ENCODE data around the gene CAPZB.

Gene CAPZB

DNA sequence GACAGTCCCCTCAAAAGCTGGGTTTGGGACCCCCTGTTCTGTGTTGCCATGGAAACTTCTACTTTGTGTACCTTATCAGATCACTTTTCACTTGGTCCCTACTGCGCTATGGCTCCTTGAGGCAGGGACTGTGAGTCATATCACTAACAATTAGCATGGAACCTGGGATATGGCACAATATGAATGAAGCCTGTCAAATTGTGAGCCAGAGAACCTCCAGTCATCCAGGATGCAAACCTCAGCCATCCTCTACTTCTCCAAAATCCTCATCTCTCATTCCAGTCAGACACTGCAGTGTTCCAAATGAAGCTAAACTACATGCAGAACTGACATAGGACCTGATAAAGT is 11.2 kb upstream of the CAPZB start:
- no peak for DNase-seq

DNA sequence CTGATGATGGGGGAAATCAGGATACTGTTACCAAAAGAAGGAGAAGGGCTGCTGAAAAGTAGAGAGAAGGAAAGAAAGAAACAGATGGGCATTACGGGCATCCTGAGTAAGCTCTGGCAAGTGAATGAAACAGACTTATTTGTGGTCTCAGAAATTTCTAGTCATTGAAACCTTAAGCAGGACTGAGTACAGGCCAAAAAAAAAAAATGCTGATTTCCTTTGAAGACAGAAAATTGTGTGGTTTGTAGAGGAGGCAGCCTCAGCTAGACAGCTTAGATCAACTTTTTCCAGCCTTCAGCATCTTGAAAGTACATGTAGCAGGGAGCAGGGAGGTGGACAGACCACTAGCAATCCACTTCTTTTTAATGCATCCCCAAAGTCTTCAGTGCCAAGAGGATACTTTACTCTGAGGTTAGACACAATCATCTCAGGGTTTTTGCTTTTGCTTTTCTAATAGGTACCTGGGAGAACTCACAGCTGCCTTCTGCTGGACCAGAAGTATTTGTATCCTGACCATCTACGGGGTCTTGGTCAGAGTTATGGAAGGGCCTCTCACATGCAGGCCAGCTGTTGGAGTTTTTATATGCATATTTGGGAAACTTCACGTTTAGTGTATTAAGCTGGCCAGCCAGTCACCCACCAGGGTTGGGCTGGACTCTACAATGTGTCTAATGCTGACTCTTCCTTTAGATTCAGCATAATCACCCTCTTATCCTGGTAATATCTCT is 10.6 kb upstream of the CAPZB start:
- no peak for DNase-seq

DNA sequence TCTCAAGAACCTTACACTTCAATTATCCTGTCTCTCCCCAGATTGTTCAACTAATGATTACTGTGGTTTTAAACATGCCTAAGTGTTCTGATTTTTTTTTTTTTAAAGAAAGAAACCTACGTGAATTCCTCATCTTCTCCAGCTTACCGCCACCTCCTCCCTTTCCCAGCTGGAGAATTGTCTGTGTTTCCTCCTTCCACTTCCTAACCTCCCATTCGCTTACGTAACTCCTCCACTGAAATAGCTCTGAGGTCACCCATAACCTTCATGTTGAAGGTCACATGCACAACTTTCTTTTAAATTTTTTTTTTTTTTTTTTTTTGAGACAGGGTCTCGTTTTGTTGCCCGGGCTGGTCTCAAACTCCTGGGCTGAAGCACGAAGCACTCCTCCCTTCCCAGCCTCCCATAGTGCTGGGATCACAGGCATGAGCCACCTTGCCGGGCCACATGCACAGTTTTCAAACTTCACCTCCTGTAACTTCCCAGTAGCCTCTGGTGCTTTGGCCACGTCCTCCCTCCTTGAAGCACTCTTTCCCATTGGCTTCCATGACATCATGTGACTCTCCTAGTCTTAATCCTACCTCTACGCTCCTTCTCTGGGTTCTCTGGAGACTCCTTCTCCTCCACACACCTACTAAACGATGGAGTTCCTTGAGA is 9.8 kb upstream of the CAPZB start:
- no peak for DNase-seq

DNA sequence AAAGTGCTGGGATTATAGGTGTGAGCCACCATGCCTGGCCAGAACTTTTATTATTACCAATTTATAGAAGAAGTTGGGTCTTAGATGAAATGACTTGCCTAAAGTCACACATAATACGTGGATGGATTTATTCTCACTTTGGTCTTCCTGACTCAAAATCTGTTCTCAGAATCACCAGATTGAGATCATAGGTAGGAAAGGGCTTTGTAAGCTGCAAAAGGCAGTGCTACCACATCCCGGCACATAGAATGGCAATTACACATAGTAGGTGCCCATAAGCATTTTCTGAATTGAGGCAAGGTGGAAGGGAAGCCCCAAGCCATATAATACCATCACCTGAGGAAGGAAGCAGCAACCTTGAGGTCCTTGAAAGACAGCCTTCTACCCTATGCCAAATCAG is 8.2 kb upstream of the CAPZB start:
- DNase-seq, result no peak

DNA sequence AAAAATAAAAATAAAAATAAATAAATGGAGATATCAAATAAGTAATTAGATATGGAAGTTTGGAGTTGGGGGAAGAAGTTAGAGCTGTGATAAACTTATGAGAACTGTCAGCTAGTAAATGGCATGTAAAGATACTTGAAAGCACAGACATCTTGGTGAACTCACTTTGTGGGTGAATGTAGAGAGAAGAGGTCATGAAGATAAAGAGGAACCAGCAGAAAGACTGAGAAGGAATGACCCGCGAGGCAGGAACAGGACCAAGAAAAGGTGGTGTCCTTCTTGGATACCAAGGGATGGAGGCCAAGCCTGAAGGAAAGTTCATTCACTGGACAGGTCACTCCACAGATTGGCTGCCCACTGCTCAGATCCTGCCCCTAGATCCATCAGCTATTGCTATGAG is 4.7 kb upstream of the CAPZB start:
- DNase-seq, result no peak

DNA sequence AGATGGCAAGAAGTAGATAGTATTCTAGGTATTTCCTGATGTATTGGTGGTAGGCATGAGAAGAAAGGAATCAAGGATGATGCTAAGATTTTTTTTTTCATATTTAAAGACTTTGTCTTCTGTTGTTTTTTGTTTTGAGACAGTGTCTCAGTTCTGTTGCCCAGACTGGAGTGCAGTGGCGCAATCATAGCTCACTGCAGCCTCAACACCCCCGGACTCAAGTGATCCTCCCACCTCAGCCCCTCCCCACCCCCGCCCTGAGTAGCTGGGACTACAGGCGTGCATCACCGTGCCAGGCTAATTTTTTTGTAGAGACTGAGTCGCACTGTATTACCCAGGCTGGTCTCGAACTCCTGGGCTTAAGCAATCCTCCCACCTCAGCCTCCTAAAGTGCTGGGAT is 2.8 kb upstream of the CAPZB start:
- no peak for DNase-seq

DNA sequence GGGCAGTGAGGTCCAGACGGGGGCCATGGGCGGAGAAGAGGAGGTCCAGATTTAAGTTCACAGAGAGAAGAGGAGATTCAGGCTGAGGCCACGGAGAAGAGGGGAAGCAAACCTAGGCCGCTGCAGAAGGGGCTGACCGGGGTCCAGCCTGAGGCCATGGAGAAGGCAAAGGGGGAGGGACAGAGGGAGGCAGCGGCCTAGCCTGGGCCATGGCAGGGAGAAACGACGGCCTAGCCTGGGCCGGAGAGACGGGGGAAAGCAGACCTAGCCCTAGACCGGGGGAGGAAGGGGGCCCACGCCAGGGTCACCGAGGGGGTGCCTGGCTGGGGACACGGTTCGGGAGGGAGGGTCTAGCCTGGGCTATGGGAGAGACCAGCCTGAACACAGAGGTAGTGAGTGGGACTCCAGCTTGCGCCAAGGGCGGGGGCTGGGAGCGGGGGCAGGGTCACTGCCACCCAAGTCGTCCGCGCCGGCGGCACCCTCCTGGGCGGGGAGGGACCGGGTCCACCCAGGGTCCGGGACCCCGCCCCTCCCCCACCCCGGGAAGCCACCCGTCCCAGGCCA is 459 bp downstream of the CAPZB start:
- no peak for DNase-seq

DNA sequence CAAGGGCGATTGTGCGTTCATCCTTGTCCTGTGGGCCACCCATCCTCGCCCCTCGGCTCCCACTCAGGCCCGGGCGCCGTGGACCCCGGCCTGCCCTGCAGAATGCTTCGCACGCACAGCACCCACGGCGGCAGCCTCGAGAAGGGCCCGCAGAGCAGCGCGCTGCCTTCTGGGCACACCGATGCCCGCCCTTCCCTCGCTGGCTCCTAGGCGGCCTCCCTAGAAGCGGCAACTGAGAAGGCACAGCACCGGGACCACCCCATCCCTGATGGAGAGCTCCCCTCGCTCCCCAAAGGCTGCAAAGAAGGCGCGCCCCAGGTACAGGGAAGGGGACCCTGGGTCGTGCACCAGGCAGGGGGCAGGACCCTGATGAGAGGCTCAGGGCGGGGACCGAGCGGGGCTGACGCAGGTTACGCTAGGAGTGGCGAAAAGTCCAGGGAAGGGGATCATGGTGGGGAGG is 971 bp downstream of the CAPZB start:
- no peak for DNase-seq

DNA sequence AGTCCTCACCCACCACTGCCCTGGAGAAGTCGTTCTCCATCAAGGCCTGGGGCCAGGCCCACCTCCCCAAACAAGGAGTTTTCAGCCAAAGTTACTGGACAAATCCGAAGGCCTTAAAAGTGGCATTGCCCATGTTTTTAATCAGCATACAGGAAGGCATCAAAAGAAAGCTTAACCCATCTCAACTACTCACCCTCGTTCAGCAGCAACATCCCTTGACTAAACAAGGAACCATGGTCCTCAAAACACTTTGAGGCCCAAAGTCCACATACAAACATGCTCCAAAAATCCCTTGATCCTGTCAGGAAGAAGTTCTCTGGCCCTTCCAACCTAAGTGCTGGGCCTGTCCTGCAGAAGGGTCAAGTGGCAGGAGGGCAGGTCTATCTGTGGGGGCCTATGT is 1.6 kb downstream of the CAPZB start:
- no peak for DNase-seq

DNA sequence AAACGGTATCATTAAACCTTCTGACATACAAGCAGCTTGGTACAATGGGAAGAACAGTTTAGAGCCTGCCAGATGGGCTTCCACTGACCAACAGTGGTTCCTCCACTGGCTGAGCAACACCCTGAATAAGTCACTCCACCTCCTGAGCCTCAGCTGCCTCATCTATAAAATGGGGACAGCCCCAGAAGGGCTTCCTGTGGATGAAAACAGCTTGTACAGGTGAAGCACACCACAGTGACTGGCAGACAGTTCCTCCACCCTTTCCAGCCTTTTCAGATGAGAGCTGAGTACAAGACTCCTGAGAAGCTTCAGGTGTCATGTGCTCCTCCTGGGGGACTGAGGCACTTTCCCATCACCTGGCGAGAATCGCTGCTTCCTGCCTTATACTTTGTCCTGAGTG is 2.1 kb downstream of the CAPZB start:
- DNase-seq, result no peak

DNA sequence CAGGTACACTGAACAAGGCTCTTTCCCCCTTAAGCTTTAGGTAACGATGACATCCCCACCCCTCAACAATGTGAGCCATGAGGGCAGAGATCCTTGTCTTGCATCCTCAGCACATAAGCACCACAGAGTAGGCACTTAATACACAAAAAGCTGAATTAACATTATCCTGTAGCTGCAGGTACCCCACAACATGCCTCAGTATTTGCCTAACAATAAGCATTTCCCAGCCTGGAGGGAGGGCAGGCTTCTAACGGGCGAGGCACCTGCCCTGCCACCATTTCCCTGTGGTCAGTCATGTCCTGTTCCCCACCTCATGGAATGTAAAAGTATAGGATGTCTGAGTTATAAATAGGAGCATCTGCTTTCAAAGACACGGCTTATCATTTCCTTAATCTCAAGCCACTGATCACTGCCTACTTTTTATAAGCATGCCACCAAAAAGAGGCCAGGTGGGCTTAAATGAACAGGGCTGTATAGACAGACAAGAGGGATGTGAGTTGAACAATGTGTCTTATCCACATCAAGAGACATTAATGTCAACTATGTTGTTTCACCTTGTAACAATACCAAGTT is 3.4 kb downstream of the CAPZB start:
- DNase-seq, result no peak

DNA sequence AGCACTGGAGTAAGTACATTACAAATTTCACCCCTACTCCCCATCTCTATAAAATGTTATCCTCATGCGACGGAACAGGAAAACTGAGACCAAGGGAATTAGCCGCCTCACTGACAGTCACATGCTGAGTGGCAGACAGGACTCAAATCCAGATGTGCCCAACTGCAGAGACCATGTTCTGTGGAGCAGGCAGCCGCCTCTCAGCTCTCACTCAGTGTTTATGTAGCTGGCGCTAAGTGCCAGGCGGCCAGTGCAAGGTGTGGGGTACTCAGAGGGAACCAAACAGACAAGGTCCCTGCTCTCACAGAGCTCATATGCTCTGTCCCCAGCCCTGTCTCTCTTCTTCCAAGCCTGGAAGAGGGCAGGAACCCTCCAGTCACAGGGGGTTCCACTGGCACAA is 5.1 kb downstream of the CAPZB start:
- no peak for DNase-seq

DNA sequence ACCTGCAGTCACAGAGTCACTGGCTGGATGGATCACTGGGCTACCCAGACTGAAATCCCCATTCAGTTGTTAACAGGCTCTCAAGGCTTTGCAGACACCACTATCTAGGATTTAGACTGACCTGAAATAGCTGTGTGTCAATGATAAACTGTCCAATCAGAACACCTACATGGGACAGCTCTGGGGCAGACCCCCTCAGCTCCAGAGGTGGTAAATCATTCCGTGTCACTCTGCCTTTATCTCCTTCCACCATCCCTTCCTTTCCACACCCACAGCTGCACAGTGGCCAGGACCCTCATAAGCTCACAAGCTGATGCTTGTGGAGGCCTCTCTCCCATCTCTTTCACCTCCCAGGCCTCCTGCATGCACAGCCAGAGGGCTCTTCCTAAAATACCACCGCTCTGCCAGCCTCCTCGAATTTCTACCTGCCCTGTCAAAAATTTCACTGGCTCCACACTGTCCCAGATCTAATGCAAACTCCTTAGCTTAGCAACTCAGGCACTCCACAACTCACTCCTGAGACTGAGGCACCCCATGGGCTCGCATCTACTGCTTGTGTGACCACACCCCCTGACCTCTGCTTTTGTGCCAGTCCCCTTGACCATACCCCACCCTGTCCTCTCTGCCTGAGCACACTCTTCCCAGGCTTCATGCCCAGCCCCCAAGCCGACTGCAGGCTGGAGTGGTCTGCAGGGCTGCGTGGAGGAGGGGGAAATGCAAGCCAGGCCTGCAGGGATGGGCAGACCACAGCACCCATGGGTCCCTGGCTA is 5.8 kb downstream of the CAPZB start:
- DNase-seq, result no peak

DNA sequence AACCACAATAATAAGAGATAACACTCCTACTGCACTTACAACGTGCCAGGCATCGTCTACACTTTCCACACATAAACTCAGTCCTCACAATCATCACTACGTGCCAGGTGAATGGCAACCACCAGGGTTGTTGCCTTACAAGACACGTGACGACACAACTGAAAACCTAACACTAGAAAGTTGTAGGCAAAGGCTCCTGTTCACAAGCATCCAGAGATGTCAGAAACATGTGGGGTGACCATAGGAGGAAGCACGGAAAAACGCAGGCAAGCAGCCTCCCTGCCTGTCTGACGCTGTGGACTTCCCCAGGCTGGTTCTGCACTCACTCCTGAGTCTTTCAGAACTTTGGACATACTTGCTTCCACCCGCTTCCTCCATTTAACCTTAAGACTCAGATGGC is 7.0 kb downstream of the CAPZB start:
- peak; percentile 66 to 71 for DNase-seq

DNA sequence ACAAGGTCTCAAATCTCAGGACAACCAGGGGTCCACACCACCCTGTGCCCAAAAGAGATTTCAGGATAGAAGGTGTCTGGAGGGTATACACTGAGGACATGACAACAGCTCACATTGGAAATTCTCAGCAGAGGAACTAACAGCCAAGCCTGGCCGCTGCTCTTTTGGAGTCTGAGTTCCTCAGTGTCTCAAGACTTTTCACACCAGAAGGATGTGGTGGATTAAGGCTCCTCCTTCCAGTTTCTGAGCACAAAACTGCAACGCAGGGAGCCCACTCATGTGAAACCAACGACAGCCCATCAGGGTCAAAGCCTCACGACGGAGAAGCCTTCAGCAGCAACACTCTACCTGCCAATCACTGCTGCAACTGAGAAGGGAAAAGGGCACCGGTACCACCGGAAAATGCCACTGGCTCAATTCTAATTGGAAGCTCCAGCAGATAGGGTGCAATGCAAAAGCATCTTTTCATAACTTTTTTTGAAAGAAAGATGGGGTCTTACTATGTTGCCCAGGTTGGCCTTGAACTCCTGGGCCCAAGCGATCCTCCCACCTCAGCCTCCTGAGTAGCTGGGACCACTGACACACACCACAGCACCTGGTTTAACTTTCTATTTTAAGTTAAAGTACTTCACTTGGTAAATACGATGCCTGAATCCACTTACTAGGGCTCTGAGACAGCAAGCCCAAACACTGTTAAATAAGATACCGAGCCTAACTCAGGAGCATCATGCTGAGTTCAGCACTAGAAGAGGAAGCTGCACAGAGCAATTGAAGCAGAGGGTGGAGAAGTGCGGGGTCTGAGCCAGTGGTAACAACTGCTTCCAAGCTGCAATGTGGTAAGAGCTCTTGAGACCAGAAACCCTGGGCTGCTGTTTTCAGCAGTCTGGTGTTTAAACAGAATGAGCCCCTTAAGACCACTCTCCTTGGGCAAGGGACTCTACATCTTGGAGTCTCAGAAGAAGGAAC is 7.8 kb downstream of the CAPZB start:
- DNase-seq, result peak; percentile 68 to 70

DNA sequence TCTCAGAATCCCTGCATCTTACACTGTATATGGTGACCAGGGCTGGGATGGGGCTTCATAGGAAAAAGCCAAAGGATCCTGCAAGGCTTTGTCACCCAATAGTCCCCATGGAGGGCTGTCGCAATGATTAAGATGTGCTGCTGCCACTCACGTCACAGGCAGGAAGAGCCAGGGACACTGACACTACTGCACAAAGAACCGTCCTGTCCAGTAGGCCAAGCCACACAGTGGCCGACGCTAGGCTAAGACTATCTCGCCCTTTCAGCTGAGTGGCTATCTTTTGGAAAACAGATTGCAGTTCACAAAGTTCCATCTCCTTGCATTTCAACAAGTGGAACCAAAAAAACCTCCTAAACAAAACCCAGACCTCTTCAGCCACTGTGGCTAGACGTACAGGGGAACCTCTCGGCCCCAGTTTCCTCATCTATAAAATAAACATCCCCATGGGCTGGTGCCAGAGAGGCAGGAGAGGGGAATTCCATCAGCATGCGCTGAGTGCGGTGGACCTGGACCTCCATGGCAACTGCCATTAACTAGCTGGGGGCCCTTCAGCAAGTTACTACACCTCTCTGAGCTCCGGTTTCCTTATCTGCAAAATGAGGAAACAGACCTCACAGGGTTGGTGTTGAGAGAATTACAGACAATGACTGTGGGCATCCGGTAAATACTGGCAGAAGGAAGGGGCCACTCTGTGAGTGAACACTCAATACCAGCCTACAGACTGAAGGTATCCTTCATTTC is 8.7 kb downstream of the CAPZB start:
- DNase-seq, result peak; percentile 43 to 50

DNA sequence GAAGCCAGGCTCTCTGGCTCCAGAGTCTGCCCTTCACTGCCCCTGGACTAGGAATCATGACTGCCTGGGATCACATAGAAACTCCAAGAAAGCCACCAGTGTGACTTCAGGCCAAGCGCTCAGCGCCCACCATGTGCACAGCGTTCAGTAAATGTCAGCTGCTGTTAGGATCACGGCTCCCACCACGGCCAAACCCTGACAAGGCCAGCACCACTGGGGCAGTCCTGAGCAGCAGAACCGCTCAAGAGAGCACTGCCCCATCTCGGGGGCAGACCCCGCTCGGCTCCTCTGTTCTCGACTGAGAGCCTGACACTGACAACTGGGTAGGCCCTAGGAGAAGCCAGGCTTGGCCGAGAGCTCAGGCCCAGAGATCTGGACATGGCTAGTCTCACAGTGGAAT is 10.0 kb downstream of the CAPZB start:
- DNase-seq, result no peak

DNA sequence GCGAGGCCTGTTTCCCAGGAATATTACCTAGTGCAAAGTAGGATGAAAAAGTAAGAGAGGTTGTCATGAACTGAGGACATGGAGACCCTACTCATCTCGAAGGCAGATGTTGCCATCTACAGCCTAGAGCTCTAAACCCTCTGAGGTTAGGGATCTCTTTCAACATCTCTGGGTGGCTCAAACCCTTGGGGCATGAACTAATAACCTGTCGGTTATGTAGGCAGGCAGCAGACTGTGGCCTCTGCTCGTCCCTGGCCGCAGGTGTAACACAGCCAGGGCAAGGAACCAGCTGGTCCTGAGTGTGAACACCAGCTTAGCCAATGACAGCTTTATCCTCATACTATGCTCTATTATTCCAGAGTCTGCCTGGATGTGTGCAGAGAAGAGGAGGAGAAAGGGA is 13.2 kb downstream of the CAPZB start:
- DNase-seq, result no peak

DNA sequence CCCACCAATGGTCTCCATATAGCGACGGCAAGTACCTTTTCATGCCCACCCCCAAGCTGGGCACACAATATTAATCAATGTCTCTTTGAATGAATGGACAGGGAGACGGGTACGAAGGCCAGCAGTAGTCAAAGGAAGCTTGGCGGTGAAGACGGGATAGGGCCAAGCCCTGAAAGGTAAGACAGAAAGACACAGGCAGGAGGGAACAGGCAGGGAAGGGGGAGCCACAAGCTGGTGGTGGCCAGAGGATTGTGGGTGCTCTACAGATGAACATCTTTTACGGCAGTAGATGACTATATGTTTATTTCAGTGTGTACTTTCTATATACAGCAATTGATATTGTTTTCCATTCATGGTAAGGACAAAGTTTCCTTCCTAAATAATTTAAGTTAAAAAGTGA is 16.3 kb downstream of the CAPZB start:
- DNase-seq, result no peak

DNA sequence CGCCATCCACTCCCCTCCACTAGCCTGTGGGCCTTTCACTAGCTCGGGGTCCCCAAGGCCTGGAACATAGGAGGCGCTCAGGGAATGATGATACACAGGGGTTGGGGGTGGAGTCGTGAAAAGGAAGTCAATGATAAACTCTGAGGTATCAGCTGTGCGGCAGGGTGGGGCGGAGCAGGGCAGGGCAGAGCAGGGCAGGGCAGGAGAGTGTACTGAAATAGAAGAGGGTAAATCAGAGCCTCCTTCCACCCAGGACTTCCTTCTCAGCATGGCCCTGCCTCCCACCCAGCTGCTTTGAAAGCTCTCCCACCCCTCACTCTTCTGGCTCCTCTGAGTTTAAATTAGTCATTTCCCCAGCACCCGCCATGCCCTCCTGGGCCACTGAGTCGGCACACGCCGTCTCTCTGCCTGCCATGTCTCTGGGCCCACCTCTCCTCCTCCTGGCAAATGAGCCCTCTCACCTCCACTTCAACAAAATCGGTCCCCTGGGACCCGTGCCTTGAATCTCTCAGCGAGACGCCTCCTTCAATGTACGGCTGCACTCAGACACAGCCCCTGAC is 16.9 kb downstream of the CAPZB start:
- peak; percentile 59 to 60 for DNase-seq

All from inflammatory macrophage treated with lipopolysaccharide for 1 hour (primary cell).